ENCODE data around the gene TKTL1. TPM values are rescaled to one million over a fixed set of nuclear protein-coding genes. Genes with fewer than 3 reads are reported as not detected.

The TKTL1 gene
- total RNA-seq, 1 donor from 2014 or later: not detected

DNA sequence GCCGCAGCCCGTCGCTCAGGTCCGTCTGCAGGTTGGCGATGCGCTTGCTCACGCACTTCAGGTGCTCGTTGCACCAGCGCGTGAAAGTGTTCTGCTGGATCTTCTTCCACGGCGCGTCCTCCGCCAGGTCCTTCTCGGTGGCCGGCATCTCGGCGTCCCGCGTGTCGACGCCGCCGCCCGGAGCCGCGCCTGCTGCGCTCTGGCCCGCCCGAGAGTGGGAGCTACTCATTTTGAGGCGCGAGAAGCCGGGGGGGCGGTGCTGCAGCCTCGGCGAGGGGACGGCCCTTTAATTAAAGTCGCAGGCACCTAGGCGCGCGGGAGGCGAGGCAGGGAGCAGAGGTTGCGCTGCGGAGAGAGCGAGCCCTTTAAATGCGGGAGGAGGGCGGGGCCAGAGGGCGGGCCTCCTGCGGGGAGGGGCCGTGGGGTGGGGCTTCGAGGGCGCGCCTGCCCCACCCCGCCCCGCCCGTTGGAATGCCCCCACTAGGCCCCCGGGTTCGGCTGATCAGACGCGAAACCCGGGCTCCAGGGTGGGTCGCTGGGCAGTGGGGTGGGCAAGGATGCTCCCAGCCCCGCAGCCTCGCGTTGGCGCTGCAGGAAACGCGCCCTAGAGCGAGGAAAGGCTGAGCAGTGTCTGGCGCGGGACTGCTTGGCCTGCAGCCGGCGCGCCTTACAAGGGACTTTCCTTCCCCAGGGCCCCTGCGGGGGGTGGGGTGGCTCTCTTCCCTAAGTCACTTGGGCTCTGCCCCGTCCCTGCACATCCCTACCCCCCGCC lies 75.6 kb downstream of the TKTL1 start:
- DNase-seq (ENCODE audit: low read depth) (peak; percentile 66), FAIRE-seq (no peak)
- H3K36me3 ChIP-seq (ENCODE audit: control insufficient read depth, insufficient read depth, low read length): peaks cover 14% of the 10 kb centered on the region
- H3K4me3 ChIP-seq (ENCODE audit: low read depth, low read length): peak overlapping the region; percentile 85
- TF ChIP-seq, protein P1, sequence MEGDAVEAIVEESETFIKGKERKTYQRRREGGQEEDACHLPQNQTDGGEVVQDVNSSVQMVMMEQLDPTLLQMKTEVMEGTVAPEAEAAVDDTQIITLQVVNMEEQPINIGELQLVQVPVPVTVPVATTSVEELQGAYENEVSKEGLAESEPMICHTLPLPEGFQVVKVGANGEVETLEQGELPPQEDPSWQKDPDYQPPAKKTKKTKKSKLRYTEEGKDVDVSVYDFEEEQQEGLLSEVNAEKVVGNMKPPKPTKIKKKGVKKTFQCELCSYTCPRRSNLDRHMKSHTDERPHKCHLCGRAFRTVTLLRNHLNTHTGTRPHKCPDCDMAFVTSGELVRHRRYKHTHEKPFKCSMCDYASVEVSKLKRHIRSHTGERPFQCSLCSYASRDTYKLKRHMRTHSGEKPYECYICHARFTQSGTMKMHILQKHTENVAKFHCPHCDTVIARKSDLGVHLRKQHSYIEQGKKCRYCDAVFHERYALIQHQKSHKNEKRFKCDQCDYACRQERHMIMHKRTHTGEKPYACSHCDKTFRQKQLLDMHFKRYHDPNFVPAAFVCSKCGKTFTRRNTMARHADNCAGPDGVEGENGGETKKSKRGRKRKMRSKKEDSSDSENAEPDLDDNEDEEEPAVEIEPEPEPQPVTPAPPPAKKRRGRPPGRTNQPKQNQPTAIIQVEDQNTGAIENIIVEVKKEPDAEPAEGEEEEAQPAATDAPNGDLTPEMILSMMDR (IDR thresholded peaks at IDR 0.05; ENCODE audit: insufficient read depth, low read length, severe bottlenecking): no peak
- H3K27me3 ChIP-seq (ENCODE audit: control insufficient read depth, insufficient read depth, low read length): no peaks in the 10 kb centered on the region

DNA sequence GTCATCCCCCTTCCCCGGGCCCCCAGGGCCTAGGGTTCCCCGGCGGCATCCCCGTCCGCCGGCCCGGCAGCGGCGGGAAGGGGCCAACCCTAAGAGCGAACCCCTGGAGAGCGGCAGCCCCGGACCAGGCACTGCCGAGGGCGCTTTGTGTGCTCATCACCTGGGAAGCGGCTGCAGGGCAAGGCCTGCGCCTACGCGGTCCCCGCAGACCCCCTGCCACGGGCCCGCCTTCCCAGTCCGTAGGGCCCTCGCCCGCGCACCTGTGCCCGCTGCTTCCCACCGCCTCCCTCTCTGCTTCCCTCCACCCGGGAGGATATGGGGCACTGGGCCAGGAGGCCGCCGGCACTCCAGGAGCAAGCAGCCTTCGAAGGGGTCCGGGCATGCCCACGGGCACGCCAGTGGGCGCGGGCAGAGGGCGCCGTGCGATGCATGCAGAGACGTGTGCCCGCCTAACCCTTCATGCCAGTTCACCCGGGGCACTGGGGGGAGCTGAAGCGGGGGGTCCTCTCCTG lies 76.2 kb downstream of the TKTL1 start:
- Histone ChIP-seq H3K4me3 (ENCODE audit: low read depth, low read length) (peak overlapping the region; percentile 85), H3K36me3 (ENCODE audit: control insufficient read depth, insufficient read depth, low read length) (peaks cover 9% of the 10 kb centered on the region), H3K27me3 (ENCODE audit: control insufficient read depth, insufficient read depth, low read length) (no peaks in the 10 kb centered on the region)
- FAIRE-seq (no peak), DNase-seq (ENCODE audit: low read depth) (no peak)
- TF ChIP-seq, protein P1 (IDR thresholded peaks at IDR 0.05; ENCODE audit: insufficient read depth, low read length, severe bottlenecking): no peak

DNA sequence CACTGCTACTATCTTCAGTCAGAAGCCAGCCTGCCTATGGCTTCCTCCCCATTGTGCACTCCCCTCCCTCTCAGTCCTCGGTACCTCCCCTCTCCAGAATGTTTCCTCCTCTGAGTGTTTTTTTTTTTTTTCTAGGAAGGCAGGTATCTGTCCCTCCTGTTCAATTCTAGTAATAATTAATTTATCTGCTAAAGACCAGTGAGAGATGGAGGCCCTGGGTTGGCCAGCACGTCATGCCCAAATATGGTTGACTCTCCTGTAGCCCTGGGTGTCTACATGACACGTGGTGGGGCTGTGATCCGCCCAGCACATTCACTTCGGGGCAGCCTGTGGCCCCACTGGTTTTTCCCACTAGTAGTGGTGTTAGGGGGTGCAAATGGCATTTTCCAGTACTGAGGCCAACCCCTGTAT lies 77.0 kb downstream of the TKTL1 start:
- H3K36me3 ChIP-seq (ENCODE audit: control insufficient read depth, insufficient read depth, low read length): peaks cover 3% of the 10 kb centered on the region
- TF ChIP-seq, protein P1 (IDR thresholded peaks at IDR 0.05; ENCODE audit: insufficient read depth, low read length, severe bottlenecking): no peak
- no peak for FAIRE-seq
- H3K27me3 ChIP-seq (ENCODE audit: control insufficient read depth, insufficient read depth, low read length): no peaks in the 10 kb centered on the region
- H3K4me3 ChIP-seq (ENCODE audit: low read depth, low read length): no peak overlapping the region
- DNase-seq (ENCODE audit: low read depth): peak; percentile 44

DNA sequence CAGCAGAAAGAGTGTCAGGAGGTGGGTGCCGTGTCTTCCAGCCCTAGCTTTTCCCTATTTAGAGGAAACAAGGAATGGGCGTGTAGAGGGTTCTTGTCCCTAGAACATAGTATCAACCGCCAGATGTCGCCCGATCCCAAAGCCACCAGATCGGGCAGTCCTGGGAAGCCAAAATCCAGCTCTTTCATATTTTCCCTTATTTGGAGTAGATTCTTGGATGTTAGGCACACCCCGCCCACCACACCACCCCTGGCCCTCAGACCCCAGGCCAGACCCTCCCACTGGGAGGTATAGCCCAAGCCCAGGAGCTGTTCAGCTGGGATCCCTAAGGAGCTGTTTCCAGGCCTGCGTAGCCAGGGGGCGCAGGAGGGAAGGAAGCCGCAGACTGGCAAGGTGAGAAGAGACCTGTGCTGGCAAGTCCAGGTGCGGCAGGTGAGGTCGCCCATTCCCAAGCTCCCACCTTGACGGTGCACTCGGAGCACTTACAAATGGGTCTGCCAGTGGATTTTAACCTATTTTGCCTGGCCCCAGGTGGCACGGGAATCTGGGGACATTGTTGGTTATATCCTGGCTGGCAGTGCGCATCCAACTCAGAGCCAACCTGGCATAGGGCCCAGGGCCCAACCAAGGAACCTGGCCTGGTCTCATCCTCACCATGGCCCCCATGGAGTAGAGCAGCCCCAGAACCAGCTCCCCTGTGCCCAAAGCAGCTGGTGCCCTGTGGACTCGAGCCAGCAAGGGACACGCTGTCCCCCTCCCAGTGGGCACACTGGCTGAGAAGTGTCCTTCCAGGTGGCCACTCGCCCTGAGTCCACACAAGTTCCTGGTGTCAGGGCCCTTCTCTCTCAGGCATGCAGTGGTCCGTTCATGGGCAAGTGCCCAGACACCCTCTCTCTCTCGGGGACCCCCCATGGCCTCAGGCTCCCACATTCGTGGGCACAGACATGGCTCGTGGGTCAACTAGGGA lies 78.0 kb downstream of the TKTL1 start:
- Histone ChIP-seq H3K27me3 (ENCODE audit: control insufficient read depth, insufficient read depth, low read length) (no peaks in the 10 kb centered on the region), H3K36me3 (ENCODE audit: control insufficient read depth, insufficient read depth, low read length) (no peaks in the 10 kb centered on the region), H3K4me3 (ENCODE audit: low read depth, low read length) (peak overlapping the region; percentile 46)
- FAIRE-seq (peak; percentile 50), DNase-seq (ENCODE audit: low read depth) (peak; percentile 75)
- TF ChIP-seq, protein P1 (IDR thresholded peaks at IDR 0.05; ENCODE audit: insufficient read depth, low read length, severe bottlenecking): peak; percentile 72

DNA sequence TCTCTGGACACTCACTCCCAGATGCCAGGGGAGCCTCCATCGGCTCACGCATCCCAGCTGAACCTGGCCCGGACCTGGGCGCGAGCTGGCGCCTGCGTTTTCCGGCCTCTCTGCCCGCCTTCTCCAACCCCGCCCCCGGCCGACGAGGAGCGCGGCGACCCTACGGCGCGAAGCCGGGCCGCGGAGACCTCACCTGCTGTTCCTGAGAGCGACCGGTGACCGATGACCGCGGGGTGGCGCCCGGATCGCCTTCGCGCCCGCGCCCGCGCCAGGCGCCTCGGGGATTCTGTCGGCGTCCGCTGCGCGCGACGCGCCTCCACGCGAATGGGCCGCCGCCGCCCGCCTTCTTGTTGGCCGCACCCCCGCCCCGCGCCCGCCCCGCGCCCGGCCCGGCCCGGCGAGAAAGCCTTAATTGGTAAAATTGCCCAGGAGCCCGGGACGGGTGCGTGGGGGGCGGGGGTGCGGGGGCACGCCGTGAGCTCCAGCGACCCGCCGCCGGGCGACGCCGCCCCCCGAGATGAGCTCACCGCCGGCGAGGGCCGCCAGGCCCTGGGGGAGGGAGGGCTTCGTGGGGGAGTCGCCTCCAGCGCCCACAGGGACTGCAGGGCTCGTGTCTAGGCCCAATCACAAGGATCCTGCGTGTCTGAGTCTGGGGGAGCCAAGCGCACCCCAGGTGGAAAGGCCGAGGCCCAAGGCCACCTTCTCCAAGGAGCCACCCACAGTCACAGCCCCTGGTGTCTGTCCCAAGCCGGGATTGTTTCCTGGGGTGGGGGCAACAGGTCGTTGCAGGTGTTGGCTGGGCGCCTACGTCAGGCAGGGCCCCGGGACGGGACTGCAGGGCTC lies 78.9 kb downstream of the TKTL1 start, which contains the start of gene FLNA:
Gene FLNA (minus strand): TSS at position 322 of the 843 bp plus-strand sequence. CDS start 3,389 bp downstream, outside the sequence.
- TF ChIP-seq, protein P1 (IDR thresholded peaks at IDR 0.05; ENCODE audit: insufficient read depth, low read length, severe bottlenecking): peak; percentile 32
- FAIRE-seq (no peak), DNase-seq (ENCODE audit: low read depth) (no peak)
- Histone ChIP-seq H3K36me3 (ENCODE audit: control insufficient read depth, insufficient read depth, low read length) (no peaks in the 10 kb centered on the region), H3K4me3 (ENCODE audit: low read depth, low read length) (peak within 1 kb of the TSS; percentile 46), H3K27me3 (ENCODE audit: control insufficient read depth, insufficient read depth, low read length) (no peaks in the 10 kb centered on the region)
